ENCODE results near the gene CCL11. TPM values are rescaled to one million over a fixed set of nuclear protein-coding genes. Genes with fewer than 3 reads are reported as not detected.

CCL11 gene
- total RNA-seq, 4 donors from 2014 or later: 0.26 to 3.4 (median 0.95) TPM; not detected in 1

DNA sequence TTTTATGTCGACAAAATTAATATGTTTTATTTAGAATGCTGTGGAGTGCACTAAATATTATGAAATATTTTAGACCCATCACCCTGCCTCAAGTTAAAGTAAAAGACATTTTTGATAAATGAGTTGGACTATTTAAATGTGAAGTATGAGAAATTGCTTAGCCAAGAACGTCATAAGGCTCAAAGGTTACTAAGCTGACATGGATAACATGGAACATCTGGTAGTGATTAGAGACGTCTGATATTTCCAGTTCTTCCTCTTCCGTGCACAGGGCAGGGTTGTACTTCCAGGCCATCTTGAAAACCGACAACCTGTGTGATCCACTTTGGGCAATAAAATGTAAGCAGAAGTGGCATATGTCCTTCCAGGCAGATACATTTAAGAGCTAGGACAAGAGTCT is 26.5 kb downstream of the CCL11 start:
- no peak for DNase-seq
- Histone ChIP-seq H3K36me3 (no peaks in the 10 kb centered on the region), H3K27ac (peak overlapping the region; percentile 54 to 77 (median 66)), H3K9me3 (no peaks in the 10 kb centered on the region), H3K4me3 (no peak overlapping the region), H3K27me3 (peaks cover 0 to 5% (median 0%) of the 10 kb centered on the region in 4 donors), H3K4me1 (peaks cover 4 to 38% (median 15%) of the 10 kb centered on the region in 3 donors)
- TF ChIP-seq POLR2A (IDR thresholded peaks at IDR 0.05): no peak
- TF ChIP-seq CTCF (IDR thresholded peaks at IDR 0.05): no peak
- 37 to 39% methylated on average over 5 of the region's 5 CpGs for WGBS, 2 donors
- intact Hi-C loops (cut with DNase I): no loop called here

GRCh38 chr17:34313164-34313563 is 27.6 kb downstream of the CCL11 start:
- Histone ChIP-seq H3K9me3 (no peaks in the 10 kb centered on the region), H3K4me1 (peaks cover 4 to 31% (median 8%) of the 10 kb centered on the region in 3 donors), H3K4me3 (no peak overlapping the region), H3K27me3 (no peaks in the 10 kb centered on the region), H3K36me3 (no peaks in the 10 kb centered on the region), H3K27ac (peak overlapping the region; percentile 54 to 77 (median 66))
- TF ChIP-seq POLR2A (IDR thresholded peaks at IDR 0.05): no peak
- TF ChIP-seq CTCF (IDR thresholded peaks at IDR 0.05): no peak
- intact Hi-C loops (cut with DNase I): no loop called here
- no peak for DNase-seq
- 77 to 80% methylated on average over 4 of the region's 4 CpGs for WGBS, 2 donors

- peak overlapping the region in 3 of 4 donors; percentile 52 to 77 (median 73) for H3K27ac ChIP-seq
- H3K4me3 ChIP-seq: no peak overlapping the region
- no peaks in the 10 kb centered on the region for H3K27me3 ChIP-seq
- DNase-seq: no peak
- no peak for TF ChIP-seq CTCF (IDR thresholded peaks at IDR 0.05)
- no peak for TF ChIP-seq POLR2A (IDR thresholded peaks at IDR 0.05)
- H3K36me3 ChIP-seq: no peaks in the 10 kb centered on the region
- H3K4me1 ChIP-seq: peaks cover 4 to 36% (median 13%) of the 10 kb centered on the region in 3 donors
- intact Hi-C loops (cut with DNase I): no loop called here
- WGBS, 2 donors: 16 to 21% methylated on average over 4 of the region's 4 CpGs
- H3K9me3 ChIP-seq: no peaks in the 10 kb centered on the region
Measured at GRCh38 chr17:34314279-34314678, 28.7 kb downstream of the CCL11 start.

- Histone ChIP-seq H3K27me3 (no peaks in the 10 kb centered on the region), H3K4me1 (peaks cover 4 to 25% (median 11%) of the 10 kb centered on the region in 3 donors), H3K4me3 (no peak overlapping the region), H3K36me3 (no peaks in the 10 kb centered on the region), H3K27ac (no peak overlapping the region), H3K9me3 (no peaks in the 10 kb centered on the region)
- TF ChIP-seq CTCF (IDR thresholded peaks at IDR 0.05) (peak in 1 of 6 experiments; percentile 9), POLR2A (IDR thresholded peaks at IDR 0.05) (no peak)
- no peak for DNase-seq
- WGBS, 2 donors: 77 to 78% methylated on average over 3 of the region's 3 CpGs
- intact Hi-C loops (cut with DNase I): no loop called here
Measured at GRCh38 chr17:34318474-34318873, 32.9 kb downstream of the CCL11 start.

- Histone ChIP-seq H3K36me3 (no peaks in the 10 kb centered on the region), H3K27me3 (no peaks in the 10 kb centered on the region), H3K4me1 (peaks cover 4 to 19% (median 5%) of the 10 kb centered on the region in 3 donors), H3K4me3 (no peak within 1 kb of the TSS), H3K9me3 (no peaks in the 10 kb centered on the region), H3K27ac (no peak within 1 kb of the TSS)
- intact Hi-C loops (cut with DNase I): no loop called here
- DNase-seq: no peak
- 14 to 22% methylated on average over 2 of the region's 2 CpGs for WGBS, 2 donors
- TF ChIP-seq CTCF (IDR thresholded peaks at IDR 0.05) (no peak), POLR2A (IDR thresholded peaks at IDR 0.05) (no peak)
Measured at GRCh38 chr17:34319039-34319483, 33.5 kb downstream of the CCL11 start, which contains the start of gene CCL8. TSS of gene CCL8 (plus strand) at chr17:34319435. CDS start at chr17:34319502, 67 bp downstream.

Measured in esophagus squamous epithelium (tissue), 5 donors.